Choroid plexus epithelial cell (primary cell): ENCODE data around the gene COPS7A.

Experiments used
- DNase-seq: peaks from one replicate; pipeline ENCODE4 v3.0.0-alpha.2; 2010; ENCODE audit warnings: low read depth
- H3K4me3 ChIP-seq: 2 replicates; pipeline ENCODE4 v1.5.1; 2011; ENCODE audit warnings: low read depth, mild to moderate bottlenecking, control low read depth, low read length, moderate library complexity
- TF ChIP-seq, protein P1 (sequence below): conservative IDR thresholded peaks from 2 replicates; pipeline ENCODE4 v1.5.1; 2011; ENCODE audit warnings: low read depth, mild to moderate bottlenecking, control low read depth, inconsistent platforms, low read length, moderate library complexity

The COPS7A gene

DNA sequence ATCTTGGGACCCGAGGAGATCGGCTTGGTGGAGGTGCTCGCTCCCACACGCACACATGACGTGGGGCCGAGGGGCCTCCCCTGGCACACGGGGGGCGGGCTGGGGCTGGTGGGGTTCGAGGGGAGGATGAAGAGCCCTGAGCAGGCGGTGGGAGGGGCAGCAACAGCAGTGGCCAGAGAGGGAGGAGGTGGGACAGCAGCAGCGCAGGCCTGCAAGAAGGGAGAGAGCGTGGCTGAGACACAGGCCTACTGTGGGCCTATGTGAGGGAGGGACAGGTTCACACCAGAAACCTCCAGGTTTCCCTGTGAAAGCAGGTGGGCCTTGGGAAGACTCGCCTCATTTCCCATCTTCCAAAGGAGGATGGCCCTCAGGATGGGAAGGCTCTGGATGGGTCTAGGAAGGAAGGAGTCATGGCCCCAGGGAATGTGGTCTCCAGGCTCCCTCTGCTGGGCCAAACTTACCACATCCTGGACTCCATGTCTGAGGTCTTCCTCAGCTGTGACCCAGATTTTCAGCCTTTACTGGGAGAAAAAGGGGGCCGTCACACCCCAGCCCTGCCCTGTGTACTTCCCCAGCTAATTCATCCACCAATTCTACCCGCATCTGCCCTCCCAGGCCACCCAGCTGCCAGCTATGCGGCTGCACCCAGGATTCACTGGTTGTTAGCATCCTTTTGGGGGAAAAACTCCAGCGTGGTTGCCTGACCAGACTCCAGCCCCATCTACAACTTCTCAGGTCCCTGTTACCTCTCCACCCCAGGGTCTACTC, 26.1 kb upstream of the COPS7A start:
- peak; percentile 66 for DNase-seq
- no peak overlapping the region for H3K4me3 ChIP-seq
- TF ChIP-seq, protein P1, sequence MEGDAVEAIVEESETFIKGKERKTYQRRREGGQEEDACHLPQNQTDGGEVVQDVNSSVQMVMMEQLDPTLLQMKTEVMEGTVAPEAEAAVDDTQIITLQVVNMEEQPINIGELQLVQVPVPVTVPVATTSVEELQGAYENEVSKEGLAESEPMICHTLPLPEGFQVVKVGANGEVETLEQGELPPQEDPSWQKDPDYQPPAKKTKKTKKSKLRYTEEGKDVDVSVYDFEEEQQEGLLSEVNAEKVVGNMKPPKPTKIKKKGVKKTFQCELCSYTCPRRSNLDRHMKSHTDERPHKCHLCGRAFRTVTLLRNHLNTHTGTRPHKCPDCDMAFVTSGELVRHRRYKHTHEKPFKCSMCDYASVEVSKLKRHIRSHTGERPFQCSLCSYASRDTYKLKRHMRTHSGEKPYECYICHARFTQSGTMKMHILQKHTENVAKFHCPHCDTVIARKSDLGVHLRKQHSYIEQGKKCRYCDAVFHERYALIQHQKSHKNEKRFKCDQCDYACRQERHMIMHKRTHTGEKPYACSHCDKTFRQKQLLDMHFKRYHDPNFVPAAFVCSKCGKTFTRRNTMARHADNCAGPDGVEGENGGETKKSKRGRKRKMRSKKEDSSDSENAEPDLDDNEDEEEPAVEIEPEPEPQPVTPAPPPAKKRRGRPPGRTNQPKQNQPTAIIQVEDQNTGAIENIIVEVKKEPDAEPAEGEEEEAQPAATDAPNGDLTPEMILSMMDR: peak; percentile 84

DNA sequence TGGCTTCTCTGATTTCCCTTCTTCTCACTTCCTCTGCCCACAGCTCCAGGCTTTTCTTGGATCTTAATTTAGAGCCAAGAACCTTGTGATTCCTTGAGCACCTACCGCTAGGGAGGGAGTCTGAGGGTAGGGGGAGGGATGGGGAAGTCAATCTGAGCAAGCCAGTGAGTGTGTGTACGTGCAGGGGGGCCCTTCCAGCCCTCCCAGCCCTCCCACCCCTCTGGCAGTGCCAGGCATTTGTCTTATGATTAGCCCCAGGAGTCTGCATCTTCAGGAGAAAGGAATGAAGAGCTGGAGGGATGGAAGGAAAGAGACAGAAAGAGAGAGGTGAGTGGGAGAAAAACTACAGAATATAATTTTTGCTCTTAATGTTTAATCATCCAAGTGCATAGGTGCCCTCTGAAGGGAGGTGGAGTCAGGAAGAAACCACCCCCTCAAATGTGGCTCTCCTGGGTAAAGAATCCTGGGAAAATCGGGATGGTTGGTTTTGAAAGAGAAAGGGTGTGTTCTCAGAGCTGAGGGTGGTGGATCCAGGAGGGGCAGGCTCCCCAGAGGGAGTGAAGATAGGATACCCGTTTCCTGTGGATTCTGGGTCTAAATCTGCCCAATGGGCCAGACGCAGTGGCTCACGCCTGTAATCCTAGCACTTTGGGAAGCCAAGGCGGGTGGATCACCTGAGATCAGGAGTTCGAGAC, 25.3 kb upstream of the COPS7A start:
- TF ChIP-seq, protein P1: no peak
- no peak for DNase-seq
- H3K4me3 ChIP-seq: no peak overlapping the region

DNA sequence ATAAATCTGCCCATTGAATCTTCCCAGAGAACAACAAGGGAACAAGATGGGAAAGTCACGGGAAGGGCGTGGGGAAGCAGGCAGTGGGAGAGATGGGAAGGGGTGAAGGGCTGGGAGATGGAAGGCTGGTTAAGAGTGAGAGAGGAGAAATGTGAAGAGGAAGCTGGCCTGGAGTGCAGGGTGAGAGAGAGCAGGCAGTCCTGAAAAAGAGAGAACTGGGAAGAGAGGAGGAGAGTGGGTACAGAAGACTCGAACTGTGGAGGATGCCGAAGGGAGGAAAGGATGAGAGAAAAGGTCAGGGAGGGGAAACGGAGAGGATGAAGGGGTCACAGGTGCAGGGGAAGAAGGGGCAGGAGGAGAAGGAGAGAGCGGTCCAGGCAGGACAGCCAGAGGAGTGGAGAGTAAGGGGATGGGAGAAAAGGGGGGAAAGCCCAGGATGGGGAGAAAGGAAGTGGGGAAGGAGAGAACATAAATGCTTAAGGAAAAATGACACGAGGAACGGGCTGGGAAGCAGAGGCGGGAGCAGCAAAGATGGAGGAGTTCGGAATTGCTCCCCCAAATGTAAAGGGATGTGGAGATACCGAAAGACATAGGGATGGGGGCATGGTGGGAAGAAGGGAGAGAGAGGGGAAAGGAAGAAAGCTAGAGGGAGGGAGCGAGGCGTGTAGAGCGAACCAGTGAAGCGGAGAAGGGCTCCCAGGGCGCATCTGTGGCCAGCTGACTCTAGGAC, 24.4 kb upstream of the COPS7A start:
- TF ChIP-seq, protein P1: no peak
- DNase-seq: no peak
- peak overlapping the region; percentile 51 for H3K4me3 ChIP-seq

DNA sequence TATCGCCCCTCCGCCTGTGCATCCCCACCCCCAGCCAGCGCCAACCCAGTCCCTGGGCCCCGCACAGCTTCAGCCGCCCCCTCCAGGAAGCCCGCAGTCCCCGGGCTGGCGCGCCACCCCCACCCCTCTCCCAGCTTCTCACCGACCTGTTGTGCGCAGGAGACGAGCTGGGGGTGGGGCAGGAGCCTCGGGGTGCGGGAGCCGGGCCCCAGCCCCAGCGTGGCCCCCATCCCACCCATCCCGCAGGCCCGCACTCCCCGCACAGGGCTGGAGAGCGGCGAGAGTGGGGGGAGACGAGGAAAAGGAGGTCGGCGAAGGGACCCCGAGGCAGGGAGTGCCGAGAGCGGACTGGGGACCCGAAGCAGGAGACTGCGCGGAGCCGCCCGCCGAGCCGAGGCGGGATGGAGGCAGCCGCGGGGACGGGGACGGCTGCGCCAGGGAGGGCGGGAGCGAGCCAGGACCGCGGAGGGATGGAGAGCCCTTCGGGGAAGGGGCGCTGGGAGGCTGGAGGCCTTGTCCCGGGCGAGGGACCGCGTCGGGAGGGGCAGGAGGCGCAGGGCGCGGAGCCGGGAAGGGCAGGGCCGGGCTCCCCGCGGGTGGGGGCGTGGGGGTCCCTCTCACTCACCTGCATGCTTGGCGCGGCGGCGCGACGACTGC, 23.7 kb upstream of the COPS7A start:
- DNase-seq: no peak
- H3K4me3 ChIP-seq: peak overlapping the region; percentile 51

DNA sequence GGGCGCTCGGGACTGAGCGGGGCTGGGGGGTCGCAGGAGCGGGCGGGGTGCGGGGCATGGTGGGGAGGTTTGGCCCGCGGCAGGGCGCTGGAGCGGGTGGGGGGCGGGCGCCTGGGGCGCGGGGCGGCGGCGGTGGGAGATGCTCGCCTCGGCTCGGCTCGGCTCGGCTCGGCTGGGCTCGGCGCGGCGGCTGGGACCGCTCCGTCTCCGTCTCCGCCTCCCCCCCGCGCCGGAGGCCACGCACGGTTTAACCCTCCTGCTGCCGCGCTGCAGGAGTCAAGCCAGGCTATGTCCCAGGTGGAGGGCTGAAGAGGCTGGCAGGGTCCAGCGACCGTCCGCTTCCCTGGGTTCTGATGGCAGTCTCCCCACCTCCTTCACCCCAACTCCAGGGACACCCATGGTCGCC, 23.2 kb upstream of the COPS7A start, which contains the start of gene PIANP:
TSS of gene PIANP (minus strand) at position 170 of the 406 bp plus-strand sequence. CDS start 2,754 bp downstream, outside the sequence.
- TF ChIP-seq, protein P1: no peak
- peak within 1 kb of the TSS; percentile 51 for H3K4me3 ChIP-seq
- peak; percentile 31 for DNase-seq

More for the DNA sequence above, 23.7 kb upstream of the COPS7A start:
- TF ChIP-seq, protein P1: no peak

DNA sequence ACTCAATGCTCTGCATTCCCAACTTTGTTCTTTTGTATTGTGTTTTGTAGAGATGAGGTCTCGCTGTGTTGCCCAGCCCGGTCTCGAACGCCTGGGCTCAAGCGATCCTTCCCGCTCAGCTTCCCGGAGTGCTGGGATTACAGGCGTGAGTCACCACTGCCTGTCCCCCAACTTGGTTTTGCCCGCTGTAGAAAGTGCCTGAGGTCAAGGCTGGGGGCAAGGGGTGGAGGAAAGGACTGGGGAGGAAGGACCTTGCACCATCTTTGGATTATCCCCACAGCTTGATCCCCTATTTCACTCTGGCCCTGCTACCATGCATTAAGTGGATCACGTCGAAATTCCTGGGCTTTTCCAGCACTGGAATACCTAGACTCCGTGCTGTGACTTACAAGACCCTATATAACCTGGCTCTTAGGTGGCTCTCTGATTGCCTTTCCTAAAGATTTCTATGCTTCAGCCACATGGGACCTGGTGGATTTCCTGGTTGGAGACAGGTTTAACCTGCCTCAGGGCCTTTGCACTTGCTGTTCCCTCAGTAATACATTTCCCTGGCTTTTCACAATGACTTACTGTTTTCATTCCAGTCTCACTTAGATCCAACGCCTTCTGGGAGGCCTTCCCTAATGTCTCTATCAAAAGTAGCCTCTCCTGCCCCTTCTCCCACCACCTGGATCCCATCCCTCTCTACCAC, 22.6 kb upstream of the COPS7A start:
- TF ChIP-seq, protein P1: no peak
- peak overlapping the region; percentile 47 for H3K4me3 ChIP-seq
- DNase-seq: no peak
